ENCODE results near the gene ACVR1B. TPM values are rescaled to one million over a fixed set of nuclear protein-coding genes. Genes with fewer than 3 reads are reported as not detected.

Gene ACVR1B
- total and polyA plus RNA-seq, 11 donors = 7.4 to 19.8 (median 11.6) TPM

- peaks cover 14 to 86% (median 58%) of the 10 kb centered on the region in 12 donors for H3K4me1 ChIP-seq
- peak overlapping the region; percentile 68 to 98 (median 95) for H3K27ac ChIP-seq
- H3K36me3 ChIP-seq = no peaks in the 10 kb centered on the region
- intact Hi-C loops (cut with DNase I) = no loop called here
- peak; percentile 16 to 69 (median 60) for ATAC-seq
- peak overlapping the region in 9 of 12 donors; percentile 40 to 94 (median 57) for H3K4me3 ChIP-seq
- 0 to 13% (median 8%) methylated on average over 12 to 53 of the region's 53 CpGs for WGBS, 4 donors
- H3K9me3 ChIP-seq = no peaks in the 10 kb centered on the region
- no peaks in the 10 kb centered on the region for H3K27me3 ChIP-seq
- DNase-seq = peak; percentile 92 to 95 (median 93)
- no peak for TF ChIP-seq CTCF (IDR thresholded peaks at IDR 0.05)
- peak; percentile 11 to 47 for TF ChIP-seq POLR2A (IDR thresholded peaks at IDR 0.05)
These were observed 85.2 kb downstream of the ACVR1B start for GRCh38 chr12:52036587-52037171.

GRCh38 chr12:52037248-52037861 lies 85.9 kb downstream of the ACVR1B start:
- ATAC-seq (no peak), DNase-seq (peak; percentile 68 to 78 (median 71))
- no peaks in the 10 kb centered on the region for H3K27me3 ChIP-seq
- no peaks in the 10 kb centered on the region for H3K9me3 ChIP-seq
- H3K4me1 ChIP-seq = peaks cover 12 to 87% (median 59%) of the 10 kb centered on the region in 12 donors
- peak in 1 of 12 donors; percentile 27 for TF ChIP-seq CTCF (IDR thresholded peaks at IDR 0.05)
- TF ChIP-seq POLR2A (IDR thresholded peaks at IDR 0.05) = no peak
- intact Hi-C loops (cut with DNase I) = no loop called here
- H3K27ac ChIP-seq = peak overlapping the region; percentile 74 to 98 (median 94)
- peak overlapping the region; percentile 57 to 94 (median 72) for H3K4me3 ChIP-seq
- no peaks in the 10 kb centered on the region for H3K36me3 ChIP-seq
- 1 to 5% (median 2%) methylated on average over 16 to 59 of the region's 59 CpGs for WGBS, 4 donors

DNA sequence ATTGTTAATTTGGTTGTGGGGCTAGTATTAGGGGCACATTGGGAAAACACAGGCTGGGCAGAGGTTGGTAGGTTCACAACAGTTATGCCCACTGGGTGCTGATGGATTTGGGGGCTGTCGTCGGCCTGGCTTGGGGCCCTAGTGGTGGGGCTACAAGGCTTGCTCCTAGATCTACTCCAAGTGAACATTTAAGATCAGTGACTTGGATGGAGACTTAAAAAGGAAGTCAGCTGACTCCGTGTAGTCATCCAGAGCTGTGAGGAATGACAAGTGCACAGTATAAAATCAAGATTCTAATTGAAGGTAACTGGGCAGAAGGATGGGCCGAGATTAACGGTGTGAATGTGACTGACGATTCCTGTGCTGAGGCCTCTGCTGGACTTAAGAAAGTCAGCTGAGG lies 86.9 kb downstream of the ACVR1B start:
- intact Hi-C loops (cut with DNase I) = no loop called here
- H3K27ac ChIP-seq = peak overlapping the region in 10 of 12 donors; percentile 32 to 98 (median 94)
- H3K36me3 ChIP-seq = no peaks in the 10 kb centered on the region
- peak in 1 of 2 donors; percentile 26 for TF ChIP-seq POLR2A (IDR thresholded peaks at IDR 0.05)
- no peak for TF ChIP-seq CTCF (IDR thresholded peaks at IDR 0.05)
- peaks cover 20 to 90% (median 65%) of the 10 kb centered on the region in 12 donors for H3K4me1 ChIP-seq
- ATAC-seq (no peak), DNase-seq (no peak)
- H3K27me3 ChIP-seq = no peaks in the 10 kb centered on the region
- WGBS, 4 donors = 43 to 50% (median 47%) methylated on average over 6 of the region's 6 CpGs
- H3K9me3 ChIP-seq = no peaks in the 10 kb centered on the region
- H3K4me3 ChIP-seq = peak overlapping the region in 11 of 12 donors; percentile 57 to 94 (median 71)

DNA sequence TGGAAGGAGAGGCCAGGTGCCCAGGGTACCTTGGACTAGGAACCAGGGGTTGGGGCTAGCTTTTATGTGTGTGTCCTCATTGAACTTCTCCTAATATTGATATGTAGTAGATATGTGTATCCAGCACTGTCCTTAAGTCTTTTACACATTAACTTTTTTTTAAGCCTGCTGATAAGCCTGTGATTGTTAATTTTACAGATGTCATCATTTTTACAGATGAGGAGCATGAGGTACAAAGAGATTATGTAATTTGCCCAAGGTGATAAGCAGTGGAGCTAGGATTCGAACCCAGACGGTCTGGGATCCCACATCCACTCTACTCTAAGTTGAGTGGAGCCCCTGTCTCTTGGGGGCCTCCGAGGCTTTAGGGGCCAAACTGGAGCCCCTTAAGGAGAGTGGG lies 89.5 kb downstream of the ACVR1B start:
- no peak overlapping the region for H3K4me3 ChIP-seq
- no peak for TF ChIP-seq POLR2A (IDR thresholded peaks at IDR 0.05)
- intact Hi-C loops (cut with DNase I) = no loop called here
- H3K4me1 ChIP-seq = peaks cover 28 to 94% (median 75%) of the 10 kb centered on the region in 12 donors
- H3K27ac ChIP-seq = peak overlapping the region in 10 of 12 donors; percentile 48 to 99 (median 97)
- no peaks in the 10 kb centered on the region for H3K36me3 ChIP-seq
- 76 to 85% (median 81%) methylated on average over 3 of the region's 3 CpGs for WGBS, 4 donors
- H3K27me3 ChIP-seq = no peaks in the 10 kb centered on the region
- no peaks in the 10 kb centered on the region for H3K9me3 ChIP-seq
- DNase-seq = no peak
- ATAC-seq = no peak

Data from heart left ventricle (tissue), 16 donors.